ENCODE data around the gene EML2. TPM values are rescaled to one million over a fixed set of nuclear protein-coding genes. Genes with fewer than 3 reads are reported as not detected.
A peak's percentile ranks its signal among the peaks of the same experiment; 100 is the strongest.

The EML2 gene
- total and polyA plus RNA-seq, 2 donors from 2014 or later: 36.6 to 93.8 TPM

- peaks cover 0 to 13% (median 12%) of the 10 kb centered on the region in 3 donors for H3K36me3 ChIP-seq (ENCODE audit: control insufficient read depth in 2 of 3, insufficient read depth in 3 of 3, low read length in 3 of 3)
- DNase-seq: no peak
- intact Hi-C loops (cut with DNase I): no loop called here
Observed at GRCh38 chr19:45682908-45683307, 43.7 kb upstream of the EML2 start.

GRCh38 chr19:45682117-45682516, 42.9 kb upstream of the EML2 start:
- Histone ChIP-seq H3K9ac (ENCODE audit: low read length in 3 of 3) (peak overlapping the region in 1 of 3 donors; percentile 40), H3K4me3 (ENCODE audit: low read length in 3 of 3) (peak overlapping the region in 1 of 3 donors; percentile 1), H3K9me3 (ENCODE audit: control insufficient read depth in 2 of 3, insufficient read depth in 1 of 3, low read length in 3 of 3) (no peaks in the 10 kb centered on the region), H3K4me1 (ENCODE audit: control insufficient read depth in 2 of 3, insufficient read depth in 2 of 3, low read depth in 1 of 3, low read length in 3 of 3) (peaks cover 0 to 10% (median 5%) of the 10 kb centered on the region in 3 donors), H3K27me3 (ENCODE audit: control insufficient read depth, insufficient read depth, low read length) (no peaks in the 10 kb centered on the region), H3K36me3 (ENCODE audit: control insufficient read depth in 2 of 3, insufficient read depth in 3 of 3, low read length in 3 of 3) (peaks cover 0 to 5% (median 4%) of the 10 kb centered on the region in 3 donors), H3K27ac (ENCODE audit: low read depth in 2 of 2, low read length in 2 of 2) (peak overlapping the region; percentile 63 to 67)
- no peak for FAIRE-seq
- DNase-seq: no peak
- TF ChIP-seq CTCF (IDR thresholded peaks at IDR 0.05; ENCODE audit: borderline replicate concordance, extremely low read depth, insufficient read depth): no peak
- intact Hi-C loops (cut with DNase I): no loop called here

More at GRCh38 chr19:45682908-45683307, 43.7 kb upstream of the EML2 start:
- no peak for TF ChIP-seq CTCF (IDR thresholded peaks at IDR 0.05; ENCODE audit: borderline replicate concordance, extremely low read depth, insufficient read depth)
- Histone ChIP-seq H3K27ac (ENCODE audit: low read depth in 2 of 2, low read length in 2 of 2) (no peak overlapping the region), H3K27me3 (ENCODE audit: control insufficient read depth, insufficient read depth, low read length) (no peaks in the 10 kb centered on the region), H3K4me3 (ENCODE audit: low read length in 3 of 3) (no peak overlapping the region), H3K9me3 (ENCODE audit: control insufficient read depth in 2 of 3, insufficient read depth in 1 of 3, low read length in 3 of 3) (no peaks in the 10 kb centered on the region), H3K9ac (ENCODE audit: low read length in 3 of 3) (no peak overlapping the region), H3K4me1 (ENCODE audit: control insufficient read depth in 2 of 3, insufficient read depth in 2 of 3, low read depth in 1 of 3, low read length in 3 of 3) (peaks cover 0 to 9% (median 2%) of the 10 kb centered on the region in 3 donors)
- FAIRE-seq: no peak

- intact Hi-C loops (cut with DNase I): no loop called here
- Histone ChIP-seq H3K4me3 (ENCODE audit: low read length in 3 of 3) (peak overlapping the region; percentile 36 to 54 (median 38)), H3K27ac (ENCODE audit: low read depth in 2 of 2, low read length in 2 of 2) (peak overlapping the region; percentile 63 to 81), H3K9me3 (ENCODE audit: control insufficient read depth in 2 of 3, insufficient read depth in 1 of 3, low read length in 3 of 3) (no peaks in the 10 kb centered on the region), H3K9ac (ENCODE audit: low read length in 3 of 3) (peak overlapping the region in 2 of 3 donors; percentile 32 to 40), H3K36me3 (ENCODE audit: control insufficient read depth in 2 of 3, insufficient read depth in 3 of 3, low read length in 3 of 3) (peaks cover 0 to 4% (median 3%) of the 10 kb centered on the region in 3 donors), H3K4me1 (ENCODE audit: control insufficient read depth in 2 of 3, insufficient read depth in 2 of 3, low read depth in 1 of 3, low read length in 3 of 3) (peaks cover 0 to 10% (median 5%) of the 10 kb centered on the region in 3 donors), H3K27me3 (ENCODE audit: control insufficient read depth, insufficient read depth, low read length) (no peaks in the 10 kb centered on the region)
- TF ChIP-seq CTCF (IDR thresholded peaks at IDR 0.05; ENCODE audit: borderline replicate concordance, extremely low read depth, insufficient read depth): peak; percentile 88
- FAIRE-seq (no peak), DNase-seq (peak; percentile 79 to 94 (median 88))
Observed at GRCh38 chr19:45681391-45682015, 42.3 kb upstream of the EML2 start.
